Measurements from ENCODE around the gene PPARG.
"Not testable (repeated sequence)": the region's sequence is repeated elsewhere in the genome, so short reads cannot be mapped to it uniquely, and the experiment has no call there.

PPARG gene

DNA sequence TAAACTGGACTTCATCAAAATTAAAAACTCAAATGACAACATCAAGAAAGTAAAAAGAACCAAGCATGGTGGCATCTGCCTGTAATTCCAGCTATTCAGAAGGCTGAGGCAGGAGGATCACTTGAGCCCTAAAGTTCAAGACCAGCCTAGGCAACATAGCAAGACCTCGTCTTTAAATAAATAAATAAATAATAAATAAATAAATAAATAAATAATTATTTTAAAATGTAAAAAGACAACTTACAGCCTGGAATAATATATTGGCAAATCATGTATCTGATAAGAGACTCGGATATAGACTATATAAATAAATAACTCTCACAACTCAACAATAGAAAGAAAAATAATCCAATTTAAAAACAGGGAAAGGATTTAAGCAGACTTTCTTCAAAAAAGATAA lies 4.3 kb upstream of the PPARG start:
- no peak for DNase-seq (ENCODE audit: low read depth in 1 of 2, low spot score in 1 of 2)
- Histone ChIP-seq H3K27ac (replicated peaks) (no peak overlapping the region), H3K27me3 (ENCODE audit: insufficient read depth, poor library complexity, severe bottlenecking) (no peaks in the 10 kb centered on the region), H3K4me3 (replicated peaks; ENCODE audit: insufficient read depth, low read length) (no peak overlapping the region)
- TF ChIP-seq POLR2AphosphoS5 (IDR thresholded peaks at IDR 0.05; ENCODE audit: low read depth), result no peak
- TF ChIP-seq, protein P1, sequence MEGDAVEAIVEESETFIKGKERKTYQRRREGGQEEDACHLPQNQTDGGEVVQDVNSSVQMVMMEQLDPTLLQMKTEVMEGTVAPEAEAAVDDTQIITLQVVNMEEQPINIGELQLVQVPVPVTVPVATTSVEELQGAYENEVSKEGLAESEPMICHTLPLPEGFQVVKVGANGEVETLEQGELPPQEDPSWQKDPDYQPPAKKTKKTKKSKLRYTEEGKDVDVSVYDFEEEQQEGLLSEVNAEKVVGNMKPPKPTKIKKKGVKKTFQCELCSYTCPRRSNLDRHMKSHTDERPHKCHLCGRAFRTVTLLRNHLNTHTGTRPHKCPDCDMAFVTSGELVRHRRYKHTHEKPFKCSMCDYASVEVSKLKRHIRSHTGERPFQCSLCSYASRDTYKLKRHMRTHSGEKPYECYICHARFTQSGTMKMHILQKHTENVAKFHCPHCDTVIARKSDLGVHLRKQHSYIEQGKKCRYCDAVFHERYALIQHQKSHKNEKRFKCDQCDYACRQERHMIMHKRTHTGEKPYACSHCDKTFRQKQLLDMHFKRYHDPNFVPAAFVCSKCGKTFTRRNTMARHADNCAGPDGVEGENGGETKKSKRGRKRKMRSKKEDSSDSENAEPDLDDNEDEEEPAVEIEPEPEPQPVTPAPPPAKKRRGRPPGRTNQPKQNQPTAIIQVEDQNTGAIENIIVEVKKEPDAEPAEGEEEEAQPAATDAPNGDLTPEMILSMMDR (IDR thresholded peaks at IDR 0.05; ENCODE audit: insufficient read depth, low read length), result no peak
- no peak for TF ChIP-seq GABPA (IDR thresholded peaks at IDR 0.05; ENCODE audit: low read depth)
- TF ChIP-seq SPI1 (IDR thresholded peaks at IDR 0.05; ENCODE audit: borderline replicate concordance, low read depth), result no peak
- TF ChIP-seq, protein P2, sequence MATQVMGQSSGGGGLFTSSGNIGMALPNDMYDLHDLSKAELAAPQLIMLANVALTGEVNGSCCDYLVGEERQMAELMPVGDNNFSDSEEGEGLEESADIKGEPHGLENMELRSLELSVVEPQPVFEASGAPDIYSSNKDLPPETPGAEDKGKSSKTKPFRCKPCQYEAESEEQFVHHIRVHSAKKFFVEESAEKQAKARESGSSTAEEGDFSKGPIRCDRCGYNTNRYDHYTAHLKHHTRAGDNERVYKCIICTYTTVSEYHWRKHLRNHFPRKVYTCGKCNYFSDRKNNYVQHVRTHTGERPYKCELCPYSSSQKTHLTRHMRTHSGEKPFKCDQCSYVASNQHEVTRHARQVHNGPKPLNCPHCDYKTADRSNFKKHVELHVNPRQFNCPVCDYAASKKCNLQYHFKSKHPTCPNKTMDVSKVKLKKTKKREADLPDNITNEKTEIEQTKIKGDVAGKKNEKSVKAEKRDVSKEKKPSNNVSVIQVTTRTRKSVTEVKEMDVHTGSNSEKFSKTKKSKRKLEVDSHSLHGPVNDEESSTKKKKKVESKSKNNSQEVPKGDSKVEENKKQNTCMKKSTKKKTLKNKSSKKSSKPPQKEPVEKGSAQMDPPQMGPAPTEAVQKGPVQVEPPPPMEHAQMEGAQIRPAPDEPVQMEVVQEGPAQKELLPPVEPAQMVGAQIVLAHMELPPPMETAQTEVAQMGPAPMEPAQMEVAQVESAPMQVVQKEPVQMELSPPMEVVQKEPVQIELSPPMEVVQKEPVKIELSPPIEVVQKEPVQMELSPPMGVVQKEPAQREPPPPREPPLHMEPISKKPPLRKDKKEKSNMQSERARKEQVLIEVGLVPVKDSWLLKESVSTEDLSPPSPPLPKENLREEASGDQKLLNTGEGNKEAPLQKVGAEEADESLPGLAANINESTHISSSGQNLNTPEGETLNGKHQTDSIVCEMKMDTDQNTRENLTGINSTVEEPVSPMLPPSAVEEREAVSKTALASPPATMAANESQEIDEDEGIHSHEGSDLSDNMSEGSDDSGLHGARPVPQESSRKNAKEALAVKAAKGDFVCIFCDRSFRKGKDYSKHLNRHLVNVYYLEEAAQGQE (IDR thresholded peaks at IDR 0.05; ENCODE audit: insufficient replicate concordance, low read depth), result no peak

DNA sequence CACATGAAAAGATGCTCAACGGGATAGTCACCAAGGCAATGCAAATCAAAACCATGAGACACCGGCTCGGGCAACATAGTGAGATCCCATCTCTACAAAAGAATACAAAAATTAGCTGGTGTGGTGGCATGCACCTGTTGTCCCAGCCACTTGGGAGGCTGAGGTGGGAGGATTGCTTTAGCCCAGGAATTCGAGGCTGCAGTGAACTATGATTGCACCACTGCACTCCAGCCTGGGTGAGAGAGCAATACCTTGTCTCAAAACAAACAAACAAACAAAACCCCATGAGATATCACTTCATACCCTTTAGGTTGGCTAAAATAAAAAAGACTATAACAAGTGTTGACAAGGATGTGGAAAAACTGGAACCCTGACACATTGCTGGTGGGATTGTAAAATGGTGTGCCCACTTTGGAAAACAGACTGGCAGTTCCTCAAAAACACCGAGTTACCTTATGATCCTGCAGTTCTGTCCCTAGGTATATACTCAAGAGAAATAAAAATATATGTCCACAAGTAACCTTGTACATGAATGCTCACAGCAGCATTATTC lies 3.8 kb upstream of the PPARG start:
- no peak overlapping the region for H3K27ac ChIP-seq (replicated peaks)
- TF ChIP-seq, protein P2 (IDR thresholded peaks at IDR 0.05; ENCODE audit: insufficient replicate concordance, low read depth), result no peak
- no peak for TF ChIP-seq SPI1 (IDR thresholded peaks at IDR 0.05; ENCODE audit: borderline replicate concordance, low read depth)
- TF ChIP-seq POLR2AphosphoS5 (IDR thresholded peaks at IDR 0.05; ENCODE audit: low read depth), result no peak
- TF ChIP-seq GABPA (IDR thresholded peaks at IDR 0.05; ENCODE audit: low read depth), result no peak
- TF ChIP-seq, protein P1 (IDR thresholded peaks at IDR 0.05; ENCODE audit: insufficient read depth, low read length), result no peak

DNA sequence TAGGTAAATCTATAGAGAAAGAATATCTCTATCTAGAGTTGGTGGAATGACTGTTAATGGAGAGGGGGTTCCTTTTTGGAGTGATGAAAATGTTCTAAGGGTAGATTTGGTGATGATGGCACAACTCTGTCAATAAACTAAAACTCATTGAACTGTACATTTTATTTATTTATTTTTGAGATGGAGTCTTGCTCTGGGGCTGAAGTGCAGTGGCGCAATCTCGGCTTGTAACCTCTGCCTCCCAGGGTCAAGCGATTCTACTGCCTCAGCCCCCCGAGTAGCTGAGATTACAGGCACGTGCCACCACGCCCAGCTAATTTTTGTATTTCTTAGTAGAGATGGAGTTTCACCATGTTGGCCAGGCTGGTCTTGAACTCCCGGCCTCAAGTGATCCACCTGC lies 3.1 kb upstream of the PPARG start:
- not testable (repeated sequence) for DNase-seq (ENCODE audit: low read depth in 1 of 2, low spot score in 1 of 2); H3K27ac ChIP-seq (replicated peaks); H3K4me3 ChIP-seq (replicated peaks; ENCODE audit: insufficient read depth, low read length); H3K27me3 ChIP-seq (ENCODE audit: insufficient read depth, poor library complexity, severe bottlenecking)

More for the DNA sequence above, 3.8 kb upstream of the PPARG start:
- no peaks in the 10 kb centered on the region for H3K27me3 ChIP-seq (ENCODE audit: insufficient read depth, poor library complexity, severe bottlenecking)
- no peak overlapping the region for H3K4me3 ChIP-seq (replicated peaks; ENCODE audit: insufficient read depth, low read length)
- no peak for DNase-seq (ENCODE audit: low read depth in 1 of 2, low spot score in 1 of 2)

DNA sequence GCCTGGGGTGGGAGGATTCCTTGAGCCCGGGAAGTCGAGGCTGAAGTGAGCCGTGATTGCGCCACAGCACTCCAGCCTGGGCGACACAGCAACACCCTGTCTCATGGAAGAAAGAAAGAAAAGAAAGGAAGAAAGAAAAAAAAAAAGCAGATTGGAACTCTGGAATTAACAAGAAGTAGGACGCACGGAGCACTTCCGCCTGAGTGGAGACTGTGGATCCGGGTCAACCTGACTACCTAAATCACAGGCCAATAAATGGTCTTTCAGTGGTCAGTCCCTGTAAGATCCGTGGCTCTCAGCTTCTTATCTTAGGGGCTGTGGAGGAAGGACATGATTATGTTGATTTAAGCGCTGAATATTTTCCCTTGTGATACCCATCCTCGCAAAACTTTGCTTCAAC lies 2.4 kb upstream of the PPARG start:
- Histone ChIP-seq H3K27me3 (ENCODE audit: insufficient read depth, poor library complexity, severe bottlenecking) (no peaks in the 10 kb centered on the region), H3K27ac (replicated peaks) (no peak overlapping the region), H3K4me3 (replicated peaks; ENCODE audit: insufficient read depth, low read length) (no peak overlapping the region)
- TF ChIP-seq GABPA (IDR thresholded peaks at IDR 0.05; ENCODE audit: low read depth), result no peak
- TF ChIP-seq, protein P2 (IDR thresholded peaks at IDR 0.05; ENCODE audit: insufficient replicate concordance, low read depth), result no peak
- TF ChIP-seq POLR2AphosphoS5 (IDR thresholded peaks at IDR 0.05; ENCODE audit: low read depth), result no peak
- no peak for TF ChIP-seq SPI1 (IDR thresholded peaks at IDR 0.05; ENCODE audit: borderline replicate concordance, low read depth)
- TF ChIP-seq, protein P1 (IDR thresholded peaks at IDR 0.05; ENCODE audit: insufficient read depth, low read length), result no peak
- DNase-seq (ENCODE audit: low read depth in 1 of 2, low spot score in 1 of 2), result no peak
